Natural killer cell (primary cell): ENCODE data around the gene UBXN2A. TPM values are rescaled to one million over a fixed set of nuclear protein-coding genes. Genes with fewer than 3 reads are reported as not detected.
"Not testable (repeated sequence)": the region's sequence is repeated elsewhere in the genome, so short reads cannot be mapped to it uniquely, and the experiment has no call there.

Experiments used
- ATAC-seq, 3 donors: fragments of 150-1000 bp in 2 of 3; fragments of 200-7000 bp in 1 of 3; cut with Tn5 transposase; 1 replicate in 1 of 3; 2 replicates in 2 of 3; pipeline ENCODE4 v1.10.0; 2021; ENCODE audit warnings: mild to moderate bottlenecking in 2 of 3, moderate library complexity in 2 of 3
- DNase-seq, 2 donors: peaks; one replicate each; pipeline versions ENCODE4 v3.0.0 to v3.0.0-alpha.2; 2013 to 2021; ENCODE audit warnings: mixed read lengths in 1 of 2
- H3K27ac ChIP-seq: one replicate; pipeline ENCODE4 v1.5.1; 2013; ENCODE audit warnings: mild to moderate bottlenecking, low read length
- H3K27me3 ChIP-seq: one replicate; pipeline ENCODE4 v1.6.1; 2013; ENCODE audit warnings: low read length; ENCODE audit not compliant: control insufficient read depth, insufficient read depth
- H3K36me3 ChIP-seq: one replicate; pipeline ENCODE4 v1.6.1; 2013; ENCODE audit warnings: low read length; ENCODE audit not compliant: control insufficient read depth, insufficient read depth
- H3K4me1 ChIP-seq: one replicate; pipeline ENCODE4 v1.6.1; 2013; ENCODE audit warnings: low read length; ENCODE audit not compliant: control insufficient read depth, insufficient read depth
- H3K4me3 ChIP-seq: one replicate; pipeline ENCODE4 v1.5.1; 2013; ENCODE audit warnings: low read length
- H3K9me3 ChIP-seq: one replicate; pipeline ENCODE4 v1.6.1; 2013; ENCODE audit warnings: low read length; ENCODE audit not compliant: control insufficient read depth, insufficient read depth
- H3K27ac Mint-ChIP-seq, 2 donors: one replicate each; pipeline ENCODE4 v1.8.0; 2022; ENCODE audit warnings: mild to moderate bottlenecking in 2 of 2, mixed read lengths in 2 of 2, moderate library complexity in 1 of 2
- H3K27me3 Mint-ChIP-seq, 2 donors: one replicate each; pipeline ENCODE4 v1.8.0; 2022; ENCODE audit warnings: low read depth in 2 of 2, mixed read lengths in 2 of 2
- H3K36me3 Mint-ChIP-seq: one replicate; pipeline ENCODE4 v1.8.0; 2022; ENCODE audit warnings: mixed read lengths
- H3K4me1 Mint-ChIP-seq, 2 donors: one replicate each; pipeline ENCODE4 v1.8.0; 2022; ENCODE audit warnings: mixed read lengths in 2 of 2
- H3K4me3 Mint-ChIP-seq: one replicate; pipeline ENCODE4 v1.8.0; 2022; ENCODE audit warnings: mild to moderate bottlenecking, moderate library complexity, mixed read lengths
- H3K9me3 Mint-ChIP-seq, 2 donors: one replicate each; pipeline ENCODE4 v1.8.0; 2022; ENCODE audit warnings: mixed read lengths in 2 of 2
- WGBS: methylation state at CpG from one replicate; pipeline ENCODE4 v1.1.7; 2013; ENCODE audit warnings: missing lambda C conversion rate; ENCODE audit not compliant: insufficient coverage; 5-methylcytosine and 5-hydroxymethylcytosine counted together
- intact Hi-C: fragments of 100-400 bp; cut with micrococcal nuclease; formaldehyde crosslinking; loops from one replicate; pipeline ENCODE4 v1.14.2; 2022
- total RNA-seq, 4 donors: library from RNA; stranded (reverse); fragments of 120-200 nt in 1 of 4; gene quantifications; one replicate each; pipeline versions ENCODE4 v1.2.3 to v1.2.4, GENCODE V29; 2013 to 2022
- TF ChIP-seq, protein P1 (sequence below): fragments of 200-600 bp; IDR thresholded peaks from one replicate; pipeline ENCODE4 v1.8.0; 2022; ENCODE audit warnings: antibody characterized with exemption

Gene UBXN2A
- total RNA-seq, 3 donors from 2014 or later (not counting 1 experiment from before 2014, with no cell fraction given) = 14.7 to 18.0 (median 16.2) TPM

DNA sequence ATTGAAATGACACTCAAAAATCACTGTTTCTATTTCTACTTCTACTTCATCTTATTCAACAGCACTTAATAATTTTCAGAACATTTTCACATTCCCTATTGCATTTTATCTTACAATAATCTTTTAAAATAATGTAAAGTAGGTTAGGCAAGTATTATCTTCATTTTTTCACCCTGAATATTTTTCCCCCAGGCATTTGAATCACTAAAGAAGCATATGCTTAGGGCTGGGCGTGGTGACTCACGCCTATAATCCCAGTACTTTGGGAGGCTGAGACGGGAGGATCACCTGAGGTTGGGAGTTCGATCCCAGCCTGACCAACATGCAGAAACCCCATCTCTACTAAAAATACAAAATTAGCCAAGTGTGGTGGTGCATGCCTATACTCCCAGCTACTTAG, 100.2 kb downstream of the UBXN2A start:
- H3K9me3 Mint-ChIP-seq = no peaks in the 10 kb centered on the region
- H3K27me3 Mint-ChIP-seq = no peaks in the 10 kb centered on the region
- DNase-seq (no peak), ATAC-seq (no peak)
- Histone ChIP-seq H3K36me3 (peaks cover 23% of the 10 kb centered on the region), H3K9me3 (no peaks in the 10 kb centered on the region), H3K4me3 (no peak overlapping the region), H3K27ac (no peak overlapping the region), H3K4me1 (no peaks in the 10 kb centered on the region), H3K27me3 (no peaks in the 10 kb centered on the region)
- TF ChIP-seq, protein P1, sequence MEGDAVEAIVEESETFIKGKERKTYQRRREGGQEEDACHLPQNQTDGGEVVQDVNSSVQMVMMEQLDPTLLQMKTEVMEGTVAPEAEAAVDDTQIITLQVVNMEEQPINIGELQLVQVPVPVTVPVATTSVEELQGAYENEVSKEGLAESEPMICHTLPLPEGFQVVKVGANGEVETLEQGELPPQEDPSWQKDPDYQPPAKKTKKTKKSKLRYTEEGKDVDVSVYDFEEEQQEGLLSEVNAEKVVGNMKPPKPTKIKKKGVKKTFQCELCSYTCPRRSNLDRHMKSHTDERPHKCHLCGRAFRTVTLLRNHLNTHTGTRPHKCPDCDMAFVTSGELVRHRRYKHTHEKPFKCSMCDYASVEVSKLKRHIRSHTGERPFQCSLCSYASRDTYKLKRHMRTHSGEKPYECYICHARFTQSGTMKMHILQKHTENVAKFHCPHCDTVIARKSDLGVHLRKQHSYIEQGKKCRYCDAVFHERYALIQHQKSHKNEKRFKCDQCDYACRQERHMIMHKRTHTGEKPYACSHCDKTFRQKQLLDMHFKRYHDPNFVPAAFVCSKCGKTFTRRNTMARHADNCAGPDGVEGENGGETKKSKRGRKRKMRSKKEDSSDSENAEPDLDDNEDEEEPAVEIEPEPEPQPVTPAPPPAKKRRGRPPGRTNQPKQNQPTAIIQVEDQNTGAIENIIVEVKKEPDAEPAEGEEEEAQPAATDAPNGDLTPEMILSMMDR = no peak
- H3K36me3 Mint-ChIP-seq = peaks cover 7% of the 10 kb centered on the region
- 88% methylated on average over 2 of the region's 4 CpGs for WGBS
- peaks cover 12 to 13% of the 10 kb centered on the region in 2 donors for H3K4me1 Mint-ChIP-seq
- no peak overlapping the region for H3K27ac Mint-ChIP-seq
- intact Hi-C loops = no loop called here
- no peak overlapping the region for H3K4me3 Mint-ChIP-seq

DNA sequence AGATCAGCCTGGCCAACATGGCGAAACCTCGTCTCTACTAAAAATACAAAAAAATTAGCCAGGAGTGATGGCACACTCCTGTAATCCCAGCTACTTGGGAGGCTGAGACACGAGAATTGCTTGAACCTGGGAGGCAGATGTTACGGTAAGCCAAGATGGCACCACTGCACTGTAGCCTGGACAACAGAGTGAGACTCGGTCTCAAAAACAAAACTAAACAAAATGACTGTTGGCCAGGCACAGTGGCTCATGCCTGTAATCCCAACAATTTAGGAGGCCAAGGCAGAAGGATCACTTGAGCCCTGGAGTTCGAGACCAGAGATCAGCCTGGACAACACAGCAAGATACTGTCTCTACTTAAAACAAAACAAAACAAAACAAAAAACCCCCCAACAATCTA, 102.9 kb downstream of the UBXN2A start:
- Mint-ChIP-seq H3K27ac (peak overlapping the region in 1 of 2 donors; percentile 21), H3K4me1 (peaks cover 22 to 24% of the 10 kb centered on the region in 2 donors)
- DNase-seq, H3K4me1 ChIP-seq, H3K4me3 Mint-ChIP-seq, H3K4me3 ChIP-seq, H3K9me3 ChIP-seq, H3K27ac ChIP-seq, H3K27me3 ChIP-seq, H3K27me3 Mint-ChIP-seq, H3K9me3 Mint-ChIP-seq, ATAC-seq, intact Hi-C loops, H3K36me3 Mint-ChIP-seq: not testable (repeated sequence)
- WGBS = 95% methylated on average over 6 of the region's 6 CpGs
- H3K36me3 ChIP-seq = peaks cover 11% of the 10 kb centered on the region

DNA sequence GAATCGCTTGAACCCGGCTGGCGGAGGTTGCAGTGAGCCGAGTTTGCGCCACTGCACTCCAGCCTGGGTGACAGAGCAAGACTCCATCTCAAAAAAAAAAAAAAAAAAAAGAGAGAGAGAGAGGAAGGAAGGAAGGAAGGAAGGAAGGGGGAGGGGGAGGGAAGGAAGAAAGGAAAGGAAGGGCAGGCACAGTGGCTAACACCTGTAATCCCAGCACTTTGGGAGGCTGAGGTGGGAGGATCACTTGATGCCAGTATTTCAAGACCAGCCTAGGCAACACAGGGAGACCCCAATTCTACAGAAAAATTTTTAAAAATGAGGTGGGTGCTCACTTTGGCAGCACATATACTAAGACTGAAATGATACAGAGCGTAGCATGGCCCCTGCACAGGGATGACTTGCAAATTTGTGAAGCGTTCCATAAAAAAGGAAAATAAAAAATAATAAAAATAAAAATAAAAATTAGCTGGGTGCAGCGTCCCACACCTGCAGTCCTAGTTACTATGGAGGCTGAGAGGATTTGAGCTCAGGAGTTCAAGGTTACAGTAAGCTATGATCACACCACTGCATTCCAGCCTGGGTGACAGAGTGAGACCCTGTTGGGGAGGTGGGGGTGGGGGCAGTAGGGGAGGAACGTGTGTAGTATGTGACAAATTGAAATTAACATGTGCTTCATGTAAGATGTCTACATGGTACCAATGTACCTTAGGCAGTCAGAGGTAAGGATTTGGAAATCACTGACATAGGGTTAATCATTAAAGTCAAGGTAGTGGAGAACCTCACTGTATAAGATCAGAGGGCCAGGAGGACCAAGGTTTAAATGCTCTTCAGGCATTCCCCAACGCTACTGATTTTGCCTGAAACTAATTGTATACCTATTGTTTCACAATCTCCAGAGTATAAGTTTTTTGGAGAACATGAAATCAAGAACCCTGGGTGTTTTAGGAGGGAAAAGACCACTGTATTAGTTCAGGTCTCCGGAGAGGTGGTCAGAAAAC, 105.5 kb downstream of the UBXN2A start:
- Mint-ChIP-seq H3K4me3 (peak overlapping the region; percentile 99), H3K27ac (peak overlapping the region in 1 of 2 donors; percentile 94), H3K4me1 (peaks cover 24 to 28% of the 10 kb centered on the region in 2 donors), H3K27me3 (no peaks in the 10 kb centered on the region), H3K36me3 (no peaks in the 10 kb centered on the region), H3K9me3 (no peaks in the 10 kb centered on the region)
- no peaks in the 10 kb centered on the region for H3K36me3 ChIP-seq
- H3K4me3 ChIP-seq = no peak overlapping the region
- no peak overlapping the region for H3K27ac ChIP-seq
- peaks cover 20% of the 10 kb centered on the region for H3K4me1 ChIP-seq
- intact Hi-C loops = no loop called here
- TF ChIP-seq, protein P1 = no peak
- ATAC-seq = no peak
- no peaks in the 10 kb centered on the region for H3K27me3 ChIP-seq
- H3K9me3 ChIP-seq = no peaks in the 10 kb centered on the region
- 94% methylated on average over 9 of the region's 11 CpGs for WGBS
- no peak for DNase-seq

DNA sequence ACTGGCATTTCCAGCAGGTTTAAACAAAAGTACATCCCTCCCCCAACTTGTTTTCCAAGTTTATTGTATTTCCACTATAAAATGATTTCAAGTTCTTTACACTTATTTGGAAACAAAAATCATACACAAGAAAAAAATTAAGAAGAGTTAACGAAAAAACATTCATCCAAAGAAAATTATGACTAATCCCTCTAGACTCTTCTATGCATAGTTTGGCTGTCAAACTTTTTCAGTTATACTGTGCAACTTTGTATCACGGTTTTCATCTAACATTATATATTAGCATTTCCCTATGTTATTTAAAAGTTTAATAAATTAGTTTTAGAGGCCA, 106.3 kb downstream of the UBXN2A start:
- TF ChIP-seq, protein P1 = no peak
- DNase-seq (no peak), ATAC-seq (no peak)
- WGBS = no CpG with 5 or more reads among the region's 2 CpGs
- Mint-ChIP-seq H3K4me3 (peak overlapping the region; percentile 99), H3K9me3 (no peaks in the 10 kb centered on the region), H3K4me1 (peaks cover 24 to 28% of the 10 kb centered on the region in 2 donors), H3K36me3 (no peaks in the 10 kb centered on the region), H3K27ac (peak overlapping the region; percentile 93 to 94), H3K27me3 (no peaks in the 10 kb centered on the region)
- intact Hi-C loops = no loop called here
- H3K27ac ChIP-seq = no peak overlapping the region
- H3K36me3 ChIP-seq = no peaks in the 10 kb centered on the region
- peak overlapping the region; percentile 74 for H3K4me3 ChIP-seq
- no peaks in the 10 kb centered on the region for H3K9me3 ChIP-seq
- H3K27me3 ChIP-seq = no peaks in the 10 kb centered on the region
- H3K4me1 ChIP-seq = peaks cover 20% of the 10 kb centered on the region
